GM21423 (cell line): ENCODE data around the gene UGT1A9.

Experiments used
- ATAC-seq: cut with Tn5 transposase; IDR thresholded peaks from one replicate; pipeline ENCODE4 v1.9.1; 2021; ENCODE audit warnings: mild to moderate bottlenecking, moderate library complexity; ENCODE audit not compliant: unreplicated experiment

Gene UGT1A9

GRCh38 chr2:233756429-233757081 is 84.9 kb downstream of the UGT1A9 start:
- ATAC-seq, result no peak

DNA sequence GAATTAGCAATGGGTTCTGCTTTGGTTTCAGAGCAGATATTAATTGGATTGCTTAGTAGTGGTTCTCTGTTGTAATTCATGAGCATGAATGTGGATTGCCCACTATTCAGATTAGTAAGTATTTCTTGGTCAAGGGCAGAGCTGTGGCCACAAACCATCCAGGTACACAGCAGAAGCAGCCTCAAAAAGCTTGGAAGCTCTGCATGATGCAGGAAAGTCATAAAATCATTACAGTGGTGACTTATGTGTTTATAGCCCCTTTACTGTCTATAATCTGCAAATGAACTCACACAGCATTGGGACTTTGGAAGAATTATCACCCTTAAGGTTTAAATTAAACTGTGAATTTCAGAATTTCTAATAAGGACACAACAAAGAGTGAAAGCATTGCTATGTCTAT is 86.4 kb downstream of the UGT1A9 start:
- ATAC-seq, result no peak

DNA sequence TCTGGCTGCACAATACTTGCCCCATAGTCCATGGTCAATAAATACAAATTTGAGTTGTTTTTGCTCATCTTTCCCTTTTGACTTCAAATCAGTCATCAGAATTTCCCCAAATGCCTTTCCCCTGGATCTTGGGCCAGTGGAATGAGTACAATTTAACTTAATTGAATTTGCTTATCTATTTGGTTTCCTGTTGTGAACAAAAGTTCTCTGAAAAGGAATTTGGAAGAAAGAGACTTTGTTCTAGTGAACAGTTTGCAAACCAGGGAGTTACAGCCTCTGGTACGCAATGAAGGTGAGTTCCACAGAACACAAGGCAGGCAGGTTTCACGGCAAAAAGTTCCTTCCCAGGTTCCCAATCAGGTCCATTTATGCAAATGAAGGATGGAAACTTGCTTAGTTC is 87.2 kb downstream of the UGT1A9 start:
- ATAC-seq, result no peak

DNA sequence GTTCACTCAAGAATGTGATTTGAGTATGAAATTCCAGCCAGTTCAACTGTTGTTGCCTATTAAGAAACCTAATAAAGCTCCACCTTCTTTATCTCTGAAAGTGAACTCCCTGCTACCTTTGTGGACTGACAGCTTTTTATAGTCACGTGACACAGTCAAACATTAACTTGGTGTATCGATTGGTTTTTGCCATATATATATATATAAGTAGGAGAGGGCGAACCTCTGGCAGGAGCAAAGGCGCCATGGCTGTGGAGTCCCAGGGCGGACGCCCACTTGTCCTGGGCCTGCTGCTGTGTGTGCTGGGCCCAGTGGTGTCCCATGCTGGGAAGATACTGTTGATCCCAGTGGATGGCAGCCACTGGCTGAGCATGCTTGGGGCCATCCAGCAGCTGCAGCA is 88.3 kb downstream of the UGT1A9 start, which contains the start of gene UGT1A1:
Gene UGT1A1, plus strand, starts transcription at position 228 of the 400 bp plus-strand sequence. Its CDS starts 18 bp downstream, at position 246.
- no peak for ATAC-seq

DNA sequence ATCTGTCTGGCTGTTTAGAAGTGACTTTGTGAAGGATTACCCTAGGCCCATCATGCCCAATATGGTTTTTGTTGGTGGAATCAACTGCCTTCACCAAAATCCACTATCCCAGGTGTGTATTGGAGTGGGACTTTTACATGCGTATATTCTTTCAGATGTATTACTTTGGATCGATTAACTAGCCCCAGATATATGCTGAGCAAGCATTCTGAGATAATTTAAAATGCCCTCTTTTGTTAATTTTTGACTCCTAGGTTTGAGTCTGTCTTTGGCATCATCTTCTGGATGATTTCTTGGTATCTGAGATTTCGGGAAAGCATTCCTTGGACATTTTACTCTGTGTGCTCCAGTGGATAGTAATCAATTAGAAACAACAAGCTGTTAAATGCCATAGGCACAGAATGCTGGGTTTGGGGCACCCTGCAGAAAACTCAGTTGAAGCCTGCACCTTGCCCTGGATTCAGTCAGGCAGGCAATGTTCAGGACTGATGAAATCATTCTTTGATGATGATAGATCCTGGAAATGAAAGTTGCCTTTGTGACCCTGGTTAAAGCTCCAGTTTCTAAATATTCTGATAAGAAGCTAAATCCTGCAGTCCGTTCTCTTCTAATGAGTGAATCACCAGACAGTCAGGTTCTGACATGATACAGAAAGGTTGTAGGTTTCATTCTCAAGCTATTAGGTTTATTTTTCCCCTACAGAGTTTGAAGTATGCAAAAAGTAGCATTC is 89.5 kb downstream of the UGT1A9 start:
- ATAC-seq, result no peak

- no peak for ATAC-seq
Measured at GRCh38 chr2:233764264-233764663, 92.6 kb downstream of the UGT1A9 start.

GRCh38 chr2:233764761-233765160 is 93.1 kb downstream of the UGT1A9 start:
- no peak for ATAC-seq

GRCh38 chr2:233766416-233766815 is 94.7 kb downstream of the UGT1A9 start:
- ATAC-seq, result no peak

DNA sequence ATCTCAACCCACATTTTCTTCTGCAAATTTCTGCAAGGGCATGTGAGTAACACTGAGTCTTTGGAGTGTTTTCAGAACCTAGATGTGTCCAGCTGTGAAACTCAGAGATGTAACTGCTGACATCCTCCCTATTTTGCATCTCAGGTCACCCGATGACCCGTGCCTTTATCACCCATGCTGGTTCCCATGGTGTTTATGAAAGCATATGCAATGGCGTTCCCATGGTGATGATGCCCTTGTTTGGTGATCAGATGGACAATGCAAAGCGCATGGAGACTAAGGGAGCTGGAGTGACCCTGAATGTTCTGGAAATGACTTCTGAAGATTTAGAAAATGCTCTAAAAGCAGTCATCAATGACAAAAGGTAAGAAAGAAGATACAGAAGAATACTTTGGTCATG is 96.4 kb downstream of the UGT1A9 start:
- no peak for ATAC-seq

- ATAC-seq, result no peak
Measured at GRCh38 chr2:233769260-233769659, 97.6 kb downstream of the UGT1A9 start.

GRCh38 chr2:233772153-233772552 is 100.5 kb downstream of the UGT1A9 start:
- no peak for ATAC-seq

DNA sequence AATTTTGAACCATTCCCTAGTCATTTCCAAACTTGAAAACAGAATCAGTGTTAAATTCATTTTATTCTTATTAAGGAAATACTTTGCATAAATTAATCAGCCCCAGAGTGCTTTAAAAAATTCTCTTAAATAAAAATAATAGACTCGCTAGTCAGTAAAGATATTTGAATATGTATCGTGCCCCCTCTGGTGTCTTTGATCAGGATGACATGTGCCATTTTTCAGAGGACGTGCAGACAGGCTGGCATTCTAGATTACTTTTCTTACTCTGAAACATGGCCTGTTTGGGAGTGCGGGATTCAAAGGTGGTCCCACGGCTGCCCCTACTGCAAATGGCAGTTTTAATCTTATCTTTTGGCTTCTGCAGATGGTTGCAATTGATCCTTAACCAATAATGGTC is 100.9 kb downstream of the UGT1A9 start:
- no peak for ATAC-seq

DNA sequence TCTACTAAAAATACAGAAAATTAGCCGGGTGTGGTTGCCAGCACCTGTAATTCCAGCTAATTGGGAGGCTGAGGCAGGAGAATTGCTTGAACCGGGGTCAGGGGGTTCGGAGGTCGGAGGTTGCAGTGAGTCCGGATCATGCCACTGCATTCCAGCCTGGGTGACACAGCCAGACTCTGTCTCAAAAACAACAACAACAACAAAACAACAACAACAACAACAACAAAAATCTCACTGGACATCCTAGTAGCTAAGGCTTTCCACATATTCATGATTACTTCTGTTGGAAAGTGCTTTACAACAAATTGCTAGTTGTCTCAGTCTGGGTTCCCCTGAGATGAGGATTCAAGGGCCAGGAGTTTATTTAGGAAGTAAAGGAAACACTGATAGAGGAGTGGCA is 102.2 kb downstream of the UGT1A9 start:
- ATAC-seq, result no peak

GRCh38 chr2:233775414-233775813 is 103.7 kb downstream of the UGT1A9 start:
- no peak for ATAC-seq

GRCh38 chr2:233778030-233778429 is 106.3 kb downstream of the UGT1A9 start, which contains the start of gene MROH2A:
MROH2A (plus strand) TSS chr2:233778330; CDS start chr2:233779359, 1,029 bp downstream.
- ATAC-seq, result no peak

- ATAC-seq, result no peak
Measured at GRCh38 chr2:233779722-233780121, 108.0 kb downstream of the UGT1A9 start.

DNA sequence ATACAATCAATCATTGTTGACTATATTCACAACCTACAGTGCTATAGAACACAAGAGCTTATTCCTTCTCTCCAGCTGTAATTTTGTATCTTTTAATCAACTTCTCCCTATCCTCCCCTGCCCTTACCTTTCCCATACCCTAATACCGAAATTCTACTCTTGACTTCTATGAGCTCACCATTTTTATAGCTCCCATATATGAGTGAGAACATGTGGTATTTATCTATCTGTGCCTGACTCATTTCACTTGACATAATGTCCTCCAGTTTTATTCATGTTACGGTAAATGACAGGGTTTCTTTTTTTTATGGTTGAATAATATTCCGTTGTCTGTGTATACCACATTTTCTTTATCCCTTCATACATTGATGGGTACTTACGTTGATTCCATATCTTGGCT is 109.1 kb downstream of the UGT1A9 start:
- ATAC-seq, result no peak

DNA sequence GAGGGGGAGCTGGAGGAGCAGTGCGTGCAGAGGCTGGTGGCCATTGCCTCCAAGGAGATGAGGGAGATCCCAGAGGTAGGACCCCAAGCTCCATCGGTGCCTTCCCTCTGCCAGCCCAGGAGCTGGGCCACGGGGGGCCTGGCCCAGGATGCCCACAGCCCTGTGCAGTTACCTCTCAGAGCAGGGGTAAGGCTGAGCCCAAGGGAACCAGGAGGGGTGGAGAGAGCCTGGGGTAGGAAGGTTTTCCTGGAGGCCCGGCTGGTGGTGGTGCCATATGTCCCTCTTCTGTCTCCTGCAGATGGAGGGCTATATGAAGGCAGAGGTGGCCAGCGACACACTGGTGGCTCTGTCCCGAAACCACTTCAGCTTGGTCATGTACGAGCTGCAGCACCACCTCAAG is 117.9 kb downstream of the UGT1A9 start:
- ATAC-seq, result no peak

GRCh38 chr2:233791151-233791882 is 119.6 kb downstream of the UGT1A9 start:
- no peak for ATAC-seq

GRCh38 chr2:233791883-233792329 is 120.2 kb downstream of the UGT1A9 start:
- ATAC-seq, result no peak

DNA sequence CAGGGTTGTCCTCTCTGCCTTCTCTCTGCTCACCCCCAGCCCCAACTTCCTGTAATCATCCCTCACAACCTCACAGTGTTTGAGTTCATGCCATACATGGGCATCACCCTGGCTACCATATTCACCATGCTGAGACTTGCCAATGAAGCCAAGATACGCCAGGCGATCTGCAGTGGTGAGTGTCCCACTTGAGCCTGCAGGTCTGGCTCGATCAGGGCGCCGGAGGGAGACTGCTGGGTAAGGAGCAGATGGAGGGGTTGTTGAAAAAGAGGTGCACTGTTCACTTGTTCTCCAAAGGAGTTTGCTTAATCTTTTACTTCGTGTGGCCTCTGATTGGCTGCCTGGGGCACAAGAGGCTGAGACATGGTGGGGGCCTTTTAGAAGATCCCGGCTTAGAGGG is 121.0 kb downstream of the UGT1A9 start:
- no peak for ATAC-seq
